GM21529 (cell line): Measurements from ENCODE around the gene C5orf58.

Experiments used
- ATAC-seq: cut with Tn5 transposase; IDR thresholded peaks from one replicate; pipeline ENCODE4 v1.9.1; 2021; ENCODE audit not compliant: unreplicated experiment

The C5orf58 gene

DNA sequence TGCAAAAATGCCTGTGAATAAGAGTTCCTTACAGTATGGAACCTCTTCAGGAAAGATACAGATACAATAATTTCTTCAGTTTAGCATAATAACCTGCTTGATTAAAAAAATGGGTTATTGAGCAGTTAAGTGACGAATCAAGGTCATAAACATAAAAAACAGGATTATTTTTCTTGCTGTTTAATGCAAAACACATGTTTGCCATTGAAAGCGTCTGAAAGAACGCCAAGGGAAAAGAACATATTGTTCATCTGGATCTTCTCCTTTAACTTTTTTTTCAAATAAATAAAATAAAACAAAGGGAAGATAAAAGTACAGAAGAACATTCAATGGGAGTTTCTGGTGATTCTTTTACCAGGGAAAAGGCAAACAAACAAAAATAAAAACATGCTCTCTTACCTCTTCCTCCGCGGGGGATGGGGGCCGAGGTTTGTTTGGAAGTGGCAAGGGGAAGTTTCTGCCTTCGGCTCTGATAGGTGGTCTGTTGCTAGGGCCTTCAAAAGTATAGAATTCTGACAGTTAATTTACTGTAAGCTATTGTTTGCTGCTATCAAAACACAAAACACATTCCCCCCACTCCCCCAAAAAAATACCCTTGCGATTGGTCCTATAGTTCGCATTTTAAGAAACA is 20.1 kb downstream of the C5orf58 start:
- ATAC-seq, result no peak

DNA sequence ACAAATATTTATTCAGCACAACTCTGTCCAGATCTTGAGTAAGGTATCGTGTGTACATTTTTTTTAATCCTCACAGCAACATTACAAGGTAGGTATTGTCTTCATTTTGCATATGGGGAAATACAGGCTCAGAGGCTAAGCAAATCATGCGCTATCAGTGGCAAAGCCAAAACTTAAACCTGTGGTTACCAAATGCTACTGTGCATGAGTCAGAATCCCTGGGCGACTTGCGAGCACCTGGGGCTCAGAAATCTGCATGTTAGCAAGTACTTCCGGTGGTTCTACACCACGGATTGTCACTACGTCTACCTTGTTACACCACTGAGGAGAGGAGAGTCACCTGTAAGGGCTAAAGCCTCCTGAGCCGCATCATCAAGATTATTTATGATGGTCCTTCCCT is 21.3 kb downstream of the C5orf58 start:
- peak; percentile 98 for ATAC-seq

DNA sequence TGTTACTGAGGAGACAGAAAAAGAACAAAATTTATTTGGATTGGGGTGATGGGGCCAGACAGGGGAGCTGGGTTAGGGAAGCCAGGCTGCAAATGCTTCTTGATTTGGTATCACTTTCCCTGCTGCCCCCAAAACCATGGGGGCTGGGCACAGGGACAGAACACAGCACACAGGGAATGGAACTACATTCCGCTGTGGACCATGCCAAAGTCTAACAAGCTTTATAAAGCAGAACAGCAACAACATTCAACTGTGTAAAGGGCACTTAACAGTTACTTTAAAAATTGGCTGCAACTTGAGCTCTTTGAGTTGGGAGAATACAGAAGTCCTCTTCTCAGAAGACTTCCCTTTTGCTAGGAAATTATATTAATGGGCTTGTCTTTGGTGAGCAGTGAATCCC is 23.8 kb downstream of the C5orf58 start:
- no peak for ATAC-seq

DNA sequence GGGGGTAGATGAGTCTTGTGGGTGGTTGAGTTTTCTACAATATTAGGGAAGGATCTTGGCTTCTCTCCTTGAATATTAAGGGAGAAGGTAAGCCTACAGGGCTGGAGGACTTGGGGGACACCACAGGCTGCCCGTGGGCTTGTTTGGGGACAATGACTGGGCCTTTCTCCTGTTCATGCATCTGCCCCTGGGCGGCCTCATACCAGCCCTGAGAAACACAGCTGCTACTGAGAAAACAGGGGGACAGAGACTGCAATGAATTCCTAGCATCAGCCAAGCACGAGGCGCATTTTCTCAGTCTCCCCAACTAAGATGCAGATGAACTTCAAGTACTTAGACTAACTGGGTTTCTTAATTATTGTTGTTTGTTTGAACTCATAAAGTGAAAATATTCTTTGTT is 24.6 kb downstream of the C5orf58 start:
- ATAC-seq, result no peak

DNA sequence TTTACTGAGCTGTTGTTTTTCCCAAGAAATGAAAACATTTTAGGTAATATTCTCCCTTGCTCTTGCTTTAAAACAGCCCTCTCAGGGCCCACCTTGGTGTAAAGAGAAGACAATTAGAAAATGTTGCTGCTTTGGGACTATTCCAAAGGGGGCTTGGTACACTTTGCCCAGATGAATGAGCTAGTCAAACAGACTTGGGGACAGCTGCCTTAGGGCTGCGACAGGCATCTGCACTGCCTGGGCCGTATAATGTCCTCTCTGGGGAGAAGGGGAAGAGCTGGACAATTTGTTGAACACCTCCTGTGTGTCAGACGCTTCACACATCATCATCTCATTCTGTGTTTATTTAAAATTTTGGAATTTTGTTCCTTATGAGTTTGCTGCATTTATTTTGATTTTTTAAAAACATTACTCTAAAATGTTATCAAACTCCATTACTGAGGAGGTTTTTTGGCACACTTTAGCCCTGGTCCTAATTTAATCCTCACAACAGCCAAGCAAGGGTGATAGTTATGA is 28.8 kb downstream of the C5orf58 start:
- no peak for ATAC-seq

DNA sequence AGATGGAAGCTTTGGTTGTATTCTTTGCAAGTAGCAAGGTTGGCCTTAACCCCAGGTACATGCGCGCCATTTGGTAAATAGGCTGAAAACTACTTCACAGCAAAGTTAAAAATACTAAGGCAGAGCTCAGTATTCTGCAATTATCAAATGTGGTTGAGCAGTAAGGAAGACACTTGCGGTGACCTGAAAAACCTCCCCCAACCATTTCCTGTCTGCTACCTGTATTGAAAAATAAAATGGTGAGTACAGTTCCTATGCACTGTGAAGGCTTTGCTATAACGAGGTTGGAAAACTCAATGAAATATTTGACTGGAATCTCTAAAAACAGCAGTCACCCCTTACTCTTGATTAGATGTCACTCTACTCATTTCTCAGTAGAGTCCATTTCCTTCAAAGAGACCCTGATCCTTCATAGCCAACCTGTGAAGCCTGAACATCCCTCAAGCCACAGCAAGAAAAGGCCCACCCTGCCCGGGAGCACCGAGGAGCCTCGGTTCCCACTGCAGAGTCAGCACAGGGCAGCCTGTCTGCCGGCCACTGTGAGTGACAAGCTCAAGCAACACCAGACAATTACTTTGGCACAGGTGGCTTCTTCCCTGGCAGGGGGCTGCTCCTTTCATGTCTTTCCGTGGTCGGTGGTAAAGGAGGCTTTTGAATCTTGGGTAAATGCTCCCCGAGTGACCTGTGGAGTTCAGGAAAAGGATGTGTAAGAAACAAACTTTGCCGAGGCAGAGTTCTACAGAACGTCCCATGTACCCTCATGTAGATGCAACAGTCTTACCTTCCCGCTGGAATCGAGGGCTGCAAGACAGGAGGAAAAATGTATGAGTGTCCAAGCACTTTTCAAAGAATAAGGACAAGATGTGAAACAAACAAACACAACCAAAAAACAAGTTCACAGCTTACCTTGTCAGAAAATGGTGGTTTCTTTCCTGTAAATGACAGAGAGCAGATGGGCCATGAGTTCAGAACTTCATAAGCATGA is 29.6 kb downstream of the C5orf58 start:
- ATAC-seq, result no peak

DNA sequence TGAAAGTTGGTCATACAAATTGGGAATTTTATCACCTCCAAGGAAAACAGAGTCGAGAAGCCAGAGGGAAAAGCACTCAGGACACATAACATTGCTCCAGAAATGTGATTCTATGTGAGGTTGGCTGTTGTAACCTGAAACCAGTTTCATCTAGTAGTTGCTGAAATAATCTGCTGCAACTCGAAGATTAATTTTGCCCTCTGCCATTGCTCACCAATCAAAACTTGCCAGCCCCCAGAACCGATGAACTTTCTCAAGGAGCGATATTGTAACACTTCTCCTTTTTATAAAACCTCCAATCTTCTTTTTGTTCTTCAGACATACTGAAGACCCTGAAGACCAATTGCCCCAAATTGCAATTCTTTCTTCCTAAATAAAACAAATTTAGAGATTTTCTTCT is 31.1 kb downstream of the C5orf58 start:
- no peak for ATAC-seq

DNA sequence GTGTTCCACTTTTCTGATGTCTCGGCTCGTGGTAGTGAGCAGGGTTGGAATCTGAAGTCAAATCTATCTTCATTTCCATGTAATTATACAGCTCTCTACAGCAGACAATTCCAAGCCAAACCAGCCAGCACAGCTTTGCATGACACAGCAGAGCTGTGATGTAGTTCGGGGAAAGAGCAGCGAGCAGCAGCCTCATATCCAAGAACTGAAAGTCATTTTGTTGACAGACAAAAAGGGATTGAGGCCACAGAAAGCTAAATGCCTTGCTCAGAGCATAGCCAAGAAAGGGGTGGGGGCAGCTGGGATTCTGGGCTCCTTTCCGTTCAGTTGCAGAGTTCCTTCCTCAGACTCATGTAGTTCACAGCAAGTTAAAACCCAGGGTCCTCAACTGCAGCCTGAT is 32.7 kb downstream of the C5orf58 start:
- no peak for ATAC-seq

DNA sequence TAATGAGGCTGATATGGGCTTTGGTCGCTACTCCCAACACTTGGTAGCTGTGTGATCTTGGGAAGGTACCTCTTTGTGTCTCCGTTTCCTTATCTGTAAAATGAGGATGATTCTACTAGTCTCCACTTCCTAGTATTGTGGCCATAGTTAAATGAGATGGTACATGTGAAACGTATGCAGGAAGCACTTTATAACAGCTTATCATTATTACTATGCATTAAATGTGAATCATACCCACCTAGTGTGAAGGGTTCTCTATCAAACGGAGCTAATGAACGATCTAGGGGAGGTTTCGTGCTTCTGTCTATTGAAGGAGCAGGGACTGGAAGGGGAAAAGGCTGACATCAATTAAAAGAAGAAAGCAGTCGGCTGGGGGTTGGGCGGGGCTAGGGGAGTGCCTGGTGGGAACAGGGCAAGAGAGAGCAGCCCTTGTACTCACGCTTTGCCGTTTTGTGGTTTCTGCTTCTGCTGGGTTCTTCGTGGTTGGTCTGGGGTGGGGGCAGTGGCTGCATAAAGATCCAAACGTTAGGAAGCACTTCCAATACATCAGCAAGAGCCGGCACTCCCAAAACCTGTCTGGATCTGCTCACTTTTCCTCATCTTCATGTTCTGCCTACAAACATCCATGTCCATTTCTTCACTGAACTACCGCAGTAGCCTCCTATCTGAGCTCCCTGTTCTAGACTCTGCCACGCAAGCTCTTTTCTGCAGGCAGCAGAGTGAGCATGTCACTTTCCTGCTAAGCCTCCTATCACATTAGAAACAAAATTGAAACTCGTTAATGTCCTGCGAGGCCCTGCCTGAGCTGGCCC is 34.0 kb downstream of the C5orf58 start:
- ATAC-seq, result no peak

DNA sequence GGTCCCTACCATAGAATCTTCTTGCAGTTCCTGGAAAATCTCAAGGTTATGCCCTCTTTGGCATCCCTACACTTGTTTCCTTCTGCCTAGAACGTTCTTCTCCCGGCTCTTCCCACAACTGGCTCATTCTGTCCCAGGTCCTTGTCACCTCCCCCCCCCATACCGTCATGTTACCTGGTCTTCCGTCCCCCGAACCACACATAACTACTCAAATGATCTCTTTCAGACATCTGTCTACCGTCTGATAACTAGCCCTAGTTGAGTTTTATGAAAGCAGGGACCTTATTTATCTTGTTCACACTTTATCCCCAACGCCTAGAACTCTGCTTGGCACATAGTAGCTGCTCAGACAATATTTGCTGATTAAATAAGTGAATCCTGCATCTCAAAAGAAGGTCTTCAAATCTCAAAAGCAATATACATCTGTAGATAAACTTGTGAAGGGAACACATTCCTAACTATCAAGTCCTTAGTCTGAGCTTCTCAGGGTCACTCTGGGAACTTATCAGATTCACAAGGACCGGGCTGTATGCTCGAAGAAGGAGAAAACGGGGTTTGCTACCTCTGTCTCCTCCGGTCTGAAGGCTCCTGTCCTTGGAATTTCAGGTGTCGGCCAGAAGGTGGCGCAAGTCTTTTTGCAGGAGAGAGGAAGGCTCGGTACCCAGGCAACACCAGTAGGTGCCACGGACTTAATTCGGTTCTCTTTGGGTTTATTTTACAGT is 34.8 kb downstream of the C5orf58 start:
- peak; percentile 84 for ATAC-seq

DNA sequence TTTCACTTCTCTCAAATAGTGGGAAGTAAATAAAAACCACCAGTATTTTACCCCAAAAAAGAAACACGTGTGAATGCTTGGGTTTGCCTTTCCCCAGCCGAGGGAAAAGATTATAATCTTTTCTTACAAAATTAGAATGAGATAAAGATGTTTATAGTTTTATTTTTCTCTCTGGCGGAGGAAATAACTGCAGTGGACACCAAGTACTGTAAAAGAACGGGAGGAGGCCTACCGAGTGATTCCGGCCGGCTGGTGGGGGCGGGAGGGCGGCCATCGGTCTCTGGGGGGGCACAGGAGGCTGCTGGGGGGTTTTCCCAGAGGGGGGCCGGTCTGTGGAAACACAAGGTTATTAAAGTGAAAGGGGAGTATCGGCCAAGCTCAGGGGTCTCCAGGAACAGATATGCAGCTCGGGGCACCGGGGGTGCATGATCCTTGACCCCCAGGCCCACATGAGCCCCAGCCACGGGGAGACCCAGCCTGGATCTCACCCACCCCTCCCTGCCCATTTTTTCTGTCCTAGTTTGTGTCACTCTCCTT is 35.4 kb downstream of the C5orf58 start:
- no peak for ATAC-seq

DNA sequence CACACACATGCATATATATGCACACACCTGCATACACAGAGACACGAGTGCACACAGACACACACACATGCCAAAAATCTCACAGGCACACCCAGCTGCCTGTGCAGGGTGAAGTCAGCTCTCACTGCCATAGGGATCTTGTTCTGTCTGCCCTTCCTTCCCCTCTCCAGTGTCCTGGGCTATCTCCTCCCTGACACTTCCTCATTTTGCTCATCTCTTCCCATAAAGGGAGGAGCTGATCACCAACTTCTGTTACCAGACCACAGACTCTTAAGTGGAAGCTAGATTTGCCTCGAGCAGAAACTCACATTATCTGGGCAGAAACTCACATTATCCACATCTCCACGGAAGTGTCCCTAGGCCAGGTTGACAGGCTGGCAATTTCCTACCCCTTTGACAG is 36.1 kb downstream of the C5orf58 start:
- no peak for ATAC-seq

DNA sequence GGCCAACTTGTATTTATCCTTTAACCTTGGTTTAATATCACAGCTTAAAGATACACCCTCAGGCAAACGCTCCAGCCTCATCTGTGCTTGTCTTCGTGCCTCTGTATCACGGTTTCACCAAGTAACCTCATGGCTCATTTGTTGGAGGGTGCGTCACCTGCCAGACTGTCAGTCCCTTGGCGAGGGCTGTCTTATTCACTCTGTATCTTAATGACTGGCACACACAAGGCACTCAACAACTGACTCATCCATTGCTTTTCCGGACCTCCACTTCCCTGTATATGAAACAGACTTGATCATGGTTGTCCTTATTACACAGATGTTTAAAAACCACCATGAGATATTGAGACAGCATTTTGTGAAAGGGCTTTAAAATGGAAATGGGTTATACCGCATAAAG is 36.8 kb downstream of the C5orf58 start:
- ATAC-seq, result no peak

DNA sequence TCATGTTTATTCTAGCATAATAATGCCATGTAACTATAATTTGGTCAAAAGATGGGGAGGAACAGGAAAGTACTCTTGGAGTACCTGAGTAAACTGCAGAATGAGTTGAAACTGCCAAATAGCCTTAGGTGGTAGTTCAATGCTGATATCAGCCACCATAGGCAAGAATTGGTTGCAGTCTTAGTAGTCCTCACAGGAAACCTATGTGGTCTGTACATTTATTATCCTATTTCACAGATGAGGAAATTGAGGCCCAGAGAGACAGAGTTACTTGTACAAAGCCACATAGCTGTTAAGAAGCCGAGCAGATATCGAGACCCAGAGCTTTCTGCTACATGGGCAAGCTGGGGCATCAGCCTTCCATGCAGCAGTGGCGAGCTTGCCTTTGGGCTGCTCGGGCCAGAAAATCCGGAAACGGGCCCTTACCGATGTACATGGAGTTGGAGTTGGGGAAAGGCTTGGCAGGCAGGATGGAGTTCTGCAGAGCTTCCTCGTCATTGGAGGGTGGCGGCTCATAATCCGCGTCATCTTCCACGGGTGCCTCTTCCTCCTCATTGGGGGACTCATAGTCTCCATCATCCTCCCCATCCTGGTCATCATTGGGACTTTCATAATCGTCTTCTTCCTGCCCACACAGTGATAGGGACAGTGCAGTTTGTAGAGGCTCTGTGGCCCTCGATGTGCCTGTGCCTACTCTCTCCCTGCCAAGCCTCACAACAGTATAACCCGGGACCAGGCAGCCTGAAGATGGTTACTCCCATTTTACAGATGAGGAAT is 37.7 kb downstream of the C5orf58 start:
- no peak for ATAC-seq

DNA sequence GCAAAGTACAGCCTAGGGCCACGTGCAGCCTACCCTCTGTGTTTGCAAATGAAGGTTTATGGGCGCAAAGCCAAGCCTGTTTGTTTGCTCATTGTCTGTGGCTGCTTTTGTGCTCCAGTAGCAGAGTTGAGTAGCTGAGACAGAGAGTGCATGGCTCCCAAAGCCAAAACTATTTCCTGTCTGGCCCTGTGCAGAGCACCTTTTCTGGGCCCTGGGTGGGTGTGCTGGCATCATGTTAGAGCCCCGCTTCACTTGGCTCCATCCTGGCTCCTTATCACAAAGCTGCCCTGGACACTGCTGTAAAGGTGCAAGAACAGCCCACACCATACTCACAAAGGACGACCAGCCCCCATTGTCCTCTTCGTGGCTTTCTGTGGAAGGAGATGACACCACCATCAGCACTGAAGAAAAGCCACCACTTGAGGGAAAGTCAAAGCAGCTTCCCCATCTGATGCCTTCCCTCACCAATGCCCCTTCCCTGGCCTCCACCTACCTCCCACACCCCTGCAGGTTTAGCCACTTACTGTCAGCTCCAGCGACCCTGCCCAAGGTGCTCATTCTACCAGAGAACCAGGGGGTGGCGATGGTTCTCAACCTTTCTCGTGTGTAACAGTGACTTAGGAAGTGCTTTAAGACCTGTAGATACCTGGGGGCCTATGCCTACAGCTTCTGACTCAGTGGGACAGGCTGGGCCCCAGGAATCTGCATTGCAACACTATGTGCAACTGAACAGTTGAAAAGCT is 41.4 kb downstream of the C5orf58 start:
- no peak for ATAC-seq

DNA sequence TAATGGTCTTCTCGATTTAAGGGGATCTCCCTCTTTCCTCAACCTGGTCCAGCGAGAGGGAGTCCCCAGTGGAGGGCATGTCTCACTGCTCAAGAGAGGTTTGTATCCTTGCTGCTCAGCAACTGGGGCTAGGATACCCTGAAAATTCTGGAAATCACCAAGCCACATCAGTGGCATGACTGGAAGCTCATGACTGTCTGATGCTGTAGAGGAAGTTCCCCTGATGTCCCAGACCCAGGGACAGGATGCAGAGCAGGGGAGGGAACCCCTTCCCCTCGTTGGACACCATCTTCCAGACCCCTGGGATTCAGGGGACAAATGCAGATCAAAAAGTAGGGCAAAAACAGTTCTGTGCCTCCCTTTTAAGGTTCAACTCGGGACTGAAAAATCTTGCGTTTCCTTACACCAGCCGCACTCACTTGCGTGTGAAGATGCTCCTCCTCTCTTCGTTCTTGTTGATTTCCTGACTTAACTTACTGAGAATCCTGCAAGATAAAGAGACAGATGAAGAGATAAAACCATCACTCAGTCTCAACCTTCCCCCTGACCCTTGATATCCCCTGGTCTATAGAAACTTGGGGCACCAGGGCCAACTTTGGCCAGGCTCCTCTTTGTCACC is 42.7 kb downstream of the C5orf58 start:
- no peak for ATAC-seq

DNA sequence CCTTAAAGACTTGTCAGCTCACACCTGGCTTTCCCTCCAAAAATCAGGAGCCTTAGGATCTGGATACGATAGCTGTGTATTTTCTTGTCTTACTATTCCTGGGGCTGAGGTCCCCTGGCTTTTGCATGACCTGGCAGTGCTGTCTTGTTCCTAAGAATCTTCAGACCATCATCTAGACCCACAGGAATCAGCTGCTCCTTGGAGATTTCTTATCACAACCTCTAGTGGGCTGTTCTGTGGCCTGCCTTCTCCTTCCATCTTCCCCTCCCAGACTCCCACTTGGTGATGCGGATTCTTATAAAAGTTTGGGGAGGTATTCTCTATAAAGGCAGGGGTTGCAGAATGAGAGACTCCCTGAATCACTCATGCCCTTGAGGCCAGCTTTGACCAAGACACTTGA is 43.4 kb downstream of the C5orf58 start:
- no peak for ATAC-seq

DNA sequence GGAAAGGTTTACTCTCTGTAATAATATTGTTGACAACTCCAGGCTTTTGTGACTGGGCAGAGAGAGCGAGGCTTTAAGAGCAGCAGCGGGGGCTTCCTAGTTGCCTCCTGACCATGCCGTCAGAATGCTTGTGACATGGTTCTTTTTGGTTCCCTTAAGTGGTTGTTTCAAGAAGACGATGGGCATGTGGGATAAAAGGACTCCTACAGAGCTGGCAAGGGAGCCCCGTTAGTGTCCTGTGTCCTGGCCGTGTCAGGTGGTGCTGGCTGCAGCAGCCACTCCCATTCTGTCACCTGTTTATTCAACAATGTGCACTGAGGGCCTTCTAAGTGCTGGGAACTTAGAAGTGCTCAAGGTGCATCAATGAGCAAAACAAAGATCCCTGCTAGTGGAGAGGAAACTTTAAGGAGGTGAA is 45.1 kb downstream of the C5orf58 start:
- ATAC-seq, result no peak
